Embryonic facial prominence (tissue), 1 donor: Measurements from ENCODE around the gene GOLGA6C.
"Not testable (repeated sequence)": the region's sequence is repeated elsewhere in the genome, so short reads cannot be mapped to it uniquely, and the experiment has no call there.

Experiments used
- DNase-seq: peaks from one replicate; pipeline ENCODE4 v3.0.0-alpha.2; 2016; ENCODE audit errors: extremely low spot score

The GOLGA6C gene

DNA sequence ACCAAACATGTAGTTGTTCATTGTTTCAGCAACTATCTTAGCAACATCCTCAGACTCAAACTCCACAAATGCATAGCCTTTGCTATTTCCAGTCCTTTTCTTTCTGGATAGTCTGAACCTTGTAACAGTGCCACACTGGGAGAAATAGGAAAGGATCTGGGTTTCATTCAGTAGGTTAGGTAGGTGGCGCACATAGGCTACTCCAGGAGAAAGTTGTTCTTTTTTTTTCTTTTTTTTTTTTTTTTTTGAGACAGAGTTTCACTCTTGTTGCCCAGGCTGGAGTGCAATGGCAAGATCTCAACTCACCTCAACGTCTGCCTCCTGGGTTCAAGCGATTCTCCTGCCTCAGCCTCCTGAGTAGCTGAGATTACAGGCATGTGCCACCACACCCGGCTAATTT is 5.8 kb upstream of the GOLGA6C start:
- not testable (repeated sequence) for DNase-seq

DNA sequence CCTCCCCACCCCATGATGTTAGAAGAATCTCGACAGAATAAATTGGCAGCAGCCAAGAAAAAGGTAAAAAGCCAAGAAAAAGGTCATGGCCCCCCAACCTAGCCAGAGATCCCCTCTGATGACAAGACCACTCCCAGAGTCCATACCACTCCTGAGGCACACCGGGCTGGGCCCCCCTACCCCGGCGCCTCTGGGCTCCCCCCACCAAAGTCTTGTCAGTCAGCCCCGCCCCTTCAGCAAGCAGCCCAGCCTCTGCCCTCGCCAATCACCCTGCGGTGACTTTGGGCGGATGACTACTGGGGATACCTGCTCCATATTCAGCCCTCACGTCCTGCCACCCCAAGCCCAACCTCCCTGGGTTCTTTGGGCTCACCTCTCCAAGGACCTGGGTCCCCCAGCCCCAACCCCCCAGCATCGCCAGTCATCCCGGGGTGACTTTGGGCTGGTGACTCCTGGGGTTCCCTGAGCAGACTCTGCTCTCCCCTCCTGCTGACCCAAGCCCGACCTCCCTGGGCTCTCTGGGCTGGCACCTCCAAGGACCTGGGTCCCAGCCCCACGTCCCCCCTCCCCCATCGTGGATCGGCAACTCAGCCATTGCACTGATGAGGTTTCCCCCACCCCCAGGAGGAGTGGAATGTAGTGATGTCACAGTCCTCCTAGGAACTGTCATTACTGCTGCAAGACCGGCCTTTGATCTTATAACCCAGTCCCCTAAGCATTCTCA is 648 bp downstream of the GOLGA6C start:
- not testable (repeated sequence) for DNase-seq

- not testable (repeated sequence) for DNase-seq
Measured at GRCh38 chr15:75259873-75260272, 1.7 kb downstream of the GOLGA6C start.

DNA sequence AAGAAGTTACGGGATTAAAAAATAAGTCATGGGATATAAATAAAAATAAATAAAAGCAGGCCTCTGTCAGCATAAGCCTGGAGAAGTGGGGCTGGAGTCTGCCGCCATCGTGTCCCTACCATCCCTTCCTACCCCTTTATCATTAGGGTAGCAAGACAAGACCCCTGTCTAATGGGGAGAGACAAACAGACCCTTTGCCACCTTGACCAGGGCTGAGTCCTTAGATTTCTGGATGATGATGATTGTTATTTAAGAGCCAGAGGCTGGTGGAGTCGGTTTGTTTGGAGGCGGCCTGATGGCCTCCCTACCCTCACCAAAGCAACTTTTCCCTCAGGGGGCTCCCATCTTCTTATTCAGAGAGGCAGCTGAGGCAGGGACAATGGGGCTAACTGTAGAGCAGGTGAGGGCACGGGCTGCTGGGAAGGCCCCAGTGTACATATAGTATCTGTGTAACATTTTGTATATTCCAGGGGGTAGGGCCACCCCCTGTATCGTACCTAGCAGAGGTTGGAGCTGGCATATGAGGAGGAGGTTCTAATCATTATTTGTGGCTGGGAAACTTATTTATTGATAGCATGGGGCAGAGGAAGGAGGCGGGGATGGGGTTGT is 15.7 kb downstream of the GOLGA6C start:
- DNase-seq: not testable (repeated sequence)

GRCh38 chr15:75274509-75275107 is 16.5 kb downstream of the GOLGA6C start:
- DNase-seq: not testable (repeated sequence)

- DNase-seq: not testable (repeated sequence)
Measured at GRCh38 chr15:75275617-75276016, 17.5 kb downstream of the GOLGA6C start.

DNA sequence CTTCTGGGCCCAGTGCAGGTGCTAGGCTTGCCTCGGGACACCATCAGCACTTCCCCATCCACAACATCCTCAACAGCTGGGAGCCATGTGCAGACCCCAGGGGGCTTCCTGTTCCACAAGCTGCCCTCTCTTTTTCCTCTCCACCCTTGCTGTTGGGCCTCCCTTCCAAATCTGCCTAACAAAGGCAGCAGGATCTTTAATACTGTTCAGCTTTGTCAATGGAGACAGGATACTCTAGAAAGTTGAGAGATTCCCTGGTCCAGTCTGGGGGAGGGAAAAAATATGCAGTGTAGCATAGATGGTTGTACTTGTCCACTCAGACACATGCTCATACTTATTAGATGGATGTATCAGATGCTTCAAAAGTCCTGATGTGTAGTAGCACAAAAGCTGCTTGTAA is 20.4 kb downstream of the GOLGA6C start:
- DNase-seq: not testable (repeated sequence)

GRCh38 chr15:75282572-75282971 is 24.4 kb downstream of the GOLGA6C start, which contains the start of gene GOLGA6D:
Gene GOLGA6D, plus strand, starts transcription at chr15:75282835. Its CDS starts 41 bp downstream, at chr15:75282876.
- DNase-seq: not testable (repeated sequence)

- DNase-seq: not testable (repeated sequence)
Measured at GRCh38 chr15:75284152-75284551, 26.0 kb downstream of the GOLGA6C start.

DNA sequence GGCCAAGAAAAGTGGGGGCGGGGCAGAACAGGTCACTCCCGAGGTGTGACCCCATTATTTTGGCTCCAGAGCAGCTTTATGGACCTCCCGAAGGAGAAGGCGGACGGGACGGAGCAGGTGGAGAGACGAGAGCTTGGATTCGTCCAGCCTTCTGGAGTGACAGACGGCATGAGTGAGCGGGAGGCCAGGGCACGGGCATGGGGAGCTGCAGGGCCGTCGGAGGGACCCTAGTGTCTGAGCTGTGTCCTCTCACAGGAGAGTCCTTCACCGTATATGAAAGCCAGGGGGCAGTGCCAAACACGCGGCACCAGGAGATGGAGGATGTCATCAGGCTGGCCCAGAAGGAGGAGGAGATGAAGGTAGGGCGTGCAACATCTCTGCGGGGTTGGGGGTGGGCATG is 35.5 kb downstream of the GOLGA6C start:
- DNase-seq: not testable (repeated sequence)

GRCh38 chr15:75298541-75299310 is 40.6 kb downstream of the GOLGA6C start:
- not testable (repeated sequence) for DNase-seq

GRCh38 chr15:75299311-75299688 is 41.2 kb downstream of the GOLGA6C start:
- not testable (repeated sequence) for DNase-seq

DNA sequence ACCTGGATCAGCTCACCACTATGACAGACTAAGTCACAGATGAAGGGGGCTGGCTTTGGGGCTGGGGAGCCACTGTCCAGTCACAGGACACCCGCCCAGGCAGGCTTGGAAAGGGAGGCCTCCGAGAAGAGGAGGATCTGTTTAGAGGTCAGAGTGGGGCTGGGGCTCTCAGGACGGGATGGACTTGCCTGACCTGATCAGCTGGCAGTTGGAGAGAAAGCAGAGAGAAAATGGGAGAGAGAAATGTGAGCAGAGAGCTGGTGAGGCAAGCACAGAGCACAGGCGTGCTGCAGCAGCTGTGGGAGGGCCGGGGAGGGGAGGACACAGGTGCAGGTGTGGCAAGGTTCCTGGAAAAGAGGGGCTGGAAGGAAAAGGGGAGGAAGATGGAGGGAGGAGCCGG is 41.9 kb downstream of the GOLGA6C start:
- not testable (repeated sequence) for DNase-seq

- DNase-seq: no peak
Measured at GRCh38 chr15:75302318-75302717, 44.2 kb downstream of the GOLGA6C start.

- DNase-seq: not testable (repeated sequence)
Measured at GRCh38 chr15:75302753-75303152, 44.6 kb downstream of the GOLGA6C start.

DNA sequence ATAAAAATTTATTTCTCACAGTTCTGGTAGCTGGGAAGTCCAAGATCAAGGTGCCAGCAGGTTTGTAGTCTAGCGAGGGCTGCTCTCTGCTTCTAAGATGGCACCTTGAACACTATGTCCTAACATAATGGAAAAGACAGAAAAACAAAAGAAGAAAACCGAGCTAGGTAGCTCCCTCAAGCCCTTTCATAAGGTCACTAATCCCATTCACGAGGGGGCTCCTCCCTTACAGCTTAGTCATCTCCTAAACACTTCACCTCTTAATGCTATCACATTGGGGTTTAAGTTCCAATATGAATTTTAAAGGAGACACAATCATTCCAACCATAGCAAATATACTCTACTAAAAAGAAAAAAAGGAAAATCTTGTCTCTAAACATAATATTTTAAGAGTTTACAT is 48.1 kb downstream of the GOLGA6C start:
- DNase-seq: no peak

DNA sequence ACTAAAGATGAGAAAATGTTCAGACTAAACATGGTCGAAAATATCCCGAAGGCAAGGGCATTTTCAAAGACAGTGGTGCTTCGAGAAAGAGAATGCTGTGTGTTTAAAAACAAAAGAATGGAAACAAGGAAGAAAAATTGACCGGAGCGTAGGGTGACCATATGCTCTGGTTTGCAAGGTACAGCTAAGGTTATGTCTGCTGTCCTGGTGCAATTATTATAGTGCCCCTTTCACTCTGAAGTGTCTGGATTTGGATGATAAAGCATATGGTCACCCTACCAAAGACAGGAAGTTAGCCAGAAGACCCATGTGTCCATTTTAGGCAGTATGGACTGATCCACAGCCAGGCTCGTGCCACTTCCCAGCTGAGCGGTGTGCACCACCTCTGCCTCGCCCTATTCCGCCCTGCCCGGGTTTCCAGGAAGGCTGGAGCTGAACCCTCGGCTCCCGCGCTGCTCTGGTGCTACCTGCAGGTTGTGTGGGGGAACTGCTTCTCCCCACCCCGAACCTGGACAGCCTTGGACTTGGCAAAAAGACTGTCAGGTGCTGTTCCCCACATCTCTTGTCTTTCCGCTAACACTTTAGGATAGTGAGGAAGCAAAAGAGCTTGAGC is 49.8 kb downstream of the GOLGA6C start:
- DNase-seq: no peak

DNA sequence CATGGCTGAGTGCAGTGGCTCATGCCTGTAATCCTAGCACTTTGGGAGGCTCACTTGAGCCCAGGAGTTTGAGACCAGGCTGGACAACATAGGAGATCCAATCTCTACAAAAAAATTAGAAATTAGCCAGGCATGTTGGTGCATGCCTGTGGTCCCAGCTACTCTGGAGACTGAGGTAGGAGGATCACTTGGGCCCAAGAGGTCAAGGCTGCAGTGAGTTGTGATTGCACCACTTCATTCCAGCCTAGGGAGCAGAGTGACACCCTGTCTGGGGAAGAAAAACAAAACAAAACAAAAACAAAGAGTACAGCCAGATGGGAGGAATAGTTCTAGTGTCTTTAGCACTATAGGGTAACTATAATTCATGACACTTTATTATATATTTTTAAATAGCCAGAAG is 51.6 kb downstream of the GOLGA6C start:
- DNase-seq: no peak

- not testable (repeated sequence) for DNase-seq
Measured at GRCh38 chr15:75312548-75312947, 54.4 kb downstream of the GOLGA6C start.

DNA sequence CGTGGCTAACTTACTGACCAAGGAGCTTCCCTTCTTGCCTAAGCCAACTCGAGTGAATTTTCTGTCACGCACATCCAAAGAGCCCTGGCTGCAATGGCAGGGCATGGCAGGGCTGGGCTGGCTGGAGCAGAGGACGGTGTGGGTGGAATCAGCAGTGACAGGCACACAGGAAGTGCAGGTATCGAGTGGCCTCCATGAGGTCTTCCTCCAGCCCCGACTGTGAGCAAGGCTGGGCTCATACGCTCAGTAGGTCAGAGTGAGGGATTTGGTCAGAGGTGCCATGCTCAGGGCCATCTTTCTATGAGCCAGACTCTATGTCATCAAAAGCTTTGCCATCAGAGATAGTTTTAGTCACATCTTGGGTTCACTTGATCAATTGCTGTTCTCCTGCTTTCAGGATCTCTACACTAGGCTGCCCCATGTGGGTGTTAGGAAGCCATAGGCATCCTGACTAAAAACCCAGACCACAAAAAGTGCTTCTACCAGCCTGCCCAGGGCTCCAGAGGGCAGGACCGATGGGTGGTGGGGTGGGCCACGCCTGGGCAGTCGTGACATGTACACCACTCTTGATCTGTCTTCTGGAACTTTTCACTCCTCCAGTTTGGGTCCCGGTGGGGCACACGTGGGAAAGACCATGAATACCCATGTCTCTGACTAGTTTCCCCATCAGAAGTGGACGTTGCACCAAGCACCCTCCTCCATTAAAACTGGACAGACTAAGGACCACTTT is 55.1 kb downstream of the GOLGA6C start:
- no peak for DNase-seq
